Erythroblast (primary cell): ENCODE results near the gene RBM15B.

Source experiments
- GATA1 ChIP-seq: IDR thresholded peaks from 2 replicates; pipeline ENCODE4 v1.6.1; 2011; ENCODE audit warnings: low read depth, mild to moderate bottlenecking, control low read depth, low read length, moderate library complexity
- POLR2A ChIP-seq: IDR thresholded peaks from 2 replicates; pipeline ENCODE4 v1.6.1; 2011; ENCODE audit warnings: mild to moderate bottlenecking, low read length

GRCh38 chr3:51391075-51391565 lies at the start of gene RBM15B:
- peak; percentile 36 for TF ChIP-seq POLR2A
- no peak for TF ChIP-seq GATA1
